HG03196 (cell line): Measurements from ENCODE around the gene GHR.
"Not testable (repeated sequence)": the region's sequence is repeated elsewhere in the genome, so short reads cannot be mapped to it uniquely, and the experiment has no call there.

Source experiments
- ATAC-seq: cut with Tn5 transposase; IDR thresholded peaks from one replicate; pipeline ENCODE4 v1.9.1; 2021; ENCODE audit not compliant: unreplicated experiment

GHR gene

DNA sequence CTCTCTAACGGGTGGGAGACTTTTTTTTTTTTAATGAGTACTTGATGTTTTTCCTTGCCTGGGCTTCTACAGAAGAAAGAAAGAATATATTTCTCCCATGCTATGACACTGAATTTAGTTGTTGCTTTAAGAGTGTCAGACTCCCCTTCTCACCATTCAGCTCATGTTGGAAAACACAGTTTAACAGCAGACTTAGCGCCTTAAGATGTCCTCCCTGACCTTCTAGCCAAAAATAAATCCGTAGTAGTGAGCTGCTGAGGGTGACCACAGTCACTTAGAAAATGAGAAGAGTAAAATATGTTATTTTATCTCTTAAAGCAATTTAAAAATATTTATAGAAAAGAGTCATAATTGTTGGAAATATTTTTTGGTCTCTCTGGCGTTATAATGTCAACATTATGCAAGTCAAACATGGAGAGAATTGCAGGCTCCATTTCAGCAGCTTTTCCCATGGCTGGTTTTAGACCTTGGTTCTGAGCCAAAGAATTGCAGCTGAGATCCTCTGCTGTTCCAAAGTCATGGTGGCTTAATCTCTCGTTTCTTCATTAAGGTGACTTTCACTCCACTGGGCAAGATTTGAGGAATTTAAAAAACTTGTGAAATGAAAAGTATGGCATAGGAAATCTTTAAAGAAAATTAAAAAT is 143.5 kb downstream of the GHR start:
- no peak for ATAC-seq

DNA sequence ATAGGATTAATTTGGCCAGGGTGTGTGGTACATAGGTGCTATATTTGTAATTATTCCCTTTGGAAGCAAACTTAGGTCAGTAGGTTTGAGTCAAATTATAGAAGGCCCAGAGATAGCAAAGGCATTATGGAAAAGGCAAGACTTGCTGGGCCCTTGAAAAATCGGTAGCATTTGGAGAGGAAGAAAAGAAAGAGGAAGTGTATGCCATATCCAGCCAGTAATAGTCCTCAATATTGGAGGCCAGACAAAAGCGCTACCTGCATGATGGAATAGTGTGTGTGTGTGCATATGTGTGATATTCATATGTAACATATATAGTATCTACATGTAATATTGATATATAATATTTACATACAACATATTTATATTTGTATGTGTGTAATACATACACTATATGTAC is 146.1 kb downstream of the GHR start:
- ATAC-seq, result no peak

DNA sequence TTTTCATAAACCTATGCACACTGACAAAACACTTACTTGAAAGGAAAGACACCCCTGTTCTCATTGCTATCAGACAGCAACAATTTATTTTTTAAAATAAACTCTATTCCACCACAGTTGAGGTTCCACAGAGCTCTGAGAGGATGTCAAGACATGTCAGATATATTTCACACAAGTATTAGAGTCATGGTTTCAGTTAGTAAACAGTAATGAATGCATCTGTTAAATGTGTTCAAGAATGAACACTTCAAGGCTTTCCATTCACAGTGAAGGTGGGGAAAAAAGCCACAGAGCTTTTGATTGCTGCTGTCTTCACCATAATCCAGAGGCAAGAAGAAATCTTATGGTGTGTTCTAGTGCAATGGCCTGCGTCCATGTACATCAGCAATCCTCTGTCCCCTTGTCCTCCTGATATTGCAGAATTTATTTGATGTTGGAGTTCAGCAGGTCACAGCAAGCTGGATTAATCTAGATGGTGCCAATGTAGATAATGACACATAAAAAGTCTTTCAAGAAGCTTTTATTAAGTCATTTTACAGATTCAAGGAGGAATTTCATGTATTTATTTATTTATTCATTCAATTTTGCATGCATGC is 146.8 kb downstream of the GHR start:
- ATAC-seq, result no peak

DNA sequence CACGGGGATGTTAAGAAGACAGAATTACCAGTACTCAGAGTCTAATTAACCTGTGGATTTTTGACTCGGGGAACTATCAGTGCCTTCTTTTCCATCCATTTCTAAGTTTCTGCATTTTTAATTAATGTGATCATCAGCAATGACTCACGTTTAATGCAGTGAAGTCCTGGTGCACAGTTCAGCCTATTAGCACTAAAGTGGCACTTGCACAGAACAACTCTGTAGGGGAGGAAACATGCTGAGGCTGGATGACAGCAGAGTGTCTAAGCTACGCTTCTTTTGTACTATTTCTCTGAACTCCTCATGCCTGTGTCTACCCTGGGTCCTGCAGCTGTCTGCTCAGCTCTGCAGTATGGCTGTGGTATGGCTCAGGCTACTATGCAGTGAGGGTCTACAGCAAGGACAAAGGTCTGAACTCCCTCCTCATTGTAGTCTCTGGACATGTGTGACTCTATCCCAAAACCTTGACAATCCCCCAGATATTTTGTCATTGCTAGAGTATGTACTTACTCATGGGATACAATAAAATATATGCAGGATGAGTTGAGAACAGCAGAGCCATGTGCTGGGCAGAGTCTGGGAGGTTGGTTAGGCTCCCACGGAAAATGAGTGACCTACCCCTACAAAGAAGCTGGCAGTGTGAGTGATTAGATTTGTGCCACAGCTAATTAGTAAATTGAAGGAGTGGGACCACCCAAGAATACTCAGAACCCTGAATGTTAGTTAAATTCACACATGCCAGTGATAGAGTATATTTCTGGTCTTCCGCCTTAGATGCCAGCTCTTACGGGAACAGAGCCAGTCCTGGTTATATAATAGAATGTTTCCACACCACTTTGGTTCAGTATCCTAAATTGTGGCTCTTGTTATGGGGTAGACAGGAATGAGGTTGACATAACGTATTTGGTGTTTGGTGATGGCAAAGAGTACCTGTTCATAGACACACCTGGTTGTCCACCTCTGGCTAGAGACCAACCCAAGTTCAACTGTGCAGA is 148.0 kb downstream of the GHR start:
- no peak for ATAC-seq

DNA sequence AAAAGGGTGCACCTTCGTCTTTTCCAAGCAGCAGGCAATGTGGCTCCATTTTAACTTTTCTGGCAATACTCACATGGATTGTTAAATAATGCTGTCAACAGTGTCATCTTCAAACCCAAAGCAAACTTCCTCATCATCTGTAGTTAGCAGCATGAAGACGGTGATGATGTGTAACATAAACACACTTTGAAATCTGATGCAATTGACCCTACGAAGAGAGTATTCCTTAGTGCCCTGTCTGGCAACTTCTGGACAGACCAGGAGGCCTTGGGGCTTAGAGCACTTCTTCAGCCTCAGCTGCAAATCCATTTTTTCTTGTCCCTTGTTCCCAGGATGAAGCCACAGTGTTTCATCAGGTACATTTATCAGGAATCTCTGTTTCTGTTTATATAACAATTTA is 149.1 kb downstream of the GHR start:
- ATAC-seq, result no peak

DNA sequence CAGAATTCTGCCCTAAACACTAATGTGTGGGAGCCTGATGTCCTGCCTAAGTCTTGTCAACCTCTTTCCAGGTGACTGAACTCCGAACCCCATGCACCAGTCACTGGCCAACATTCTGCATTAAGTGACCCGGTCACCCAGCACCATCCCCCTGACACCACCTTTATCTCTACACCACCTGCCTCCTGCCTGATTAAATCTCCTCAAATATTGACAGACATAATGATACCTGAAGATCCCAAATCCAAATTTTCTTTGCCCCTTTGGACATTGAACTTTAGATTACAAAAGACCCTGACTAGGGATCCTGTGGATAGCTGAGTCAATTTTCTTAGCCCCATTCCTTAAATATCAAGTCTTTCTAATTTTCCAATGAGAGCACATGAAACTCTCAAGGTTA is 150.1 kb downstream of the GHR start:
- ATAC-seq, result no peak

DNA sequence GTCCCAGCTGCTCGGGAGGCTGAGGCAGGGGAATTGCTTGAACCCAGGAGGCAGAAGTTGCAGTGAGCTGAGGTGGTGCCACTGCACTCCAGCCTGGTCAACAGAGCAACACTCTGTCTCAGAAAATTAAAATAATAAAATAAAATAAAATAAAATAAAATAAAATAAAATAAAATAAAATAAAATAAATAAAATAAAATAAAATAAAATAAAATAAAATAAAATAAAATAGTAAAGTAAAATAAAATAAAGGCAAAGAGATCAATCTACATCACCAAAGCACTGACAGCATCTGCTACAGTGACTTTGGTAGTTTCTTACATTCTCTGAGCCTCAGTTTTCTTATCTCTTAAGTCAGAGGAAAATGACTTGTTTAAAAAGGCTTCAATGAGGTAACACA is 152.7 kb downstream of the GHR start:
- ATAC-seq, result not testable (repeated sequence)

DNA sequence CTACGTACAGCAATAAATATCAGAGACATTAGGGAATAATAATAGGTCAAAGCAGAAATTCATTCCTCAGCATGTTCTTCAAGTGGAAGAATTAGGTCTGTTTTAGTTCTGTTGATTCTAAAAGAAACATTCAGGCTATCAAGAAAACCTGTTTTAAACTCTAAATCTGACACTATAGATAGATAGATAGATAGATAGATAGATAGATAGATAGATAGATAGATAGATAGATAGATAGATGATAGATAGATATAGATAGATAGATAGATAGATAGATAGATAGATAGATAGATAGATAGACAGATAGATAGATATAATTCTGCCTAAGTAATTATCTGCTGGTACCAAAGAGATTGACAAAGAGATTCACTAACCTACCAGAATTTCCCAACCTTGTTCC is 155.7 kb downstream of the GHR start:
- not testable (repeated sequence) for ATAC-seq

DNA sequence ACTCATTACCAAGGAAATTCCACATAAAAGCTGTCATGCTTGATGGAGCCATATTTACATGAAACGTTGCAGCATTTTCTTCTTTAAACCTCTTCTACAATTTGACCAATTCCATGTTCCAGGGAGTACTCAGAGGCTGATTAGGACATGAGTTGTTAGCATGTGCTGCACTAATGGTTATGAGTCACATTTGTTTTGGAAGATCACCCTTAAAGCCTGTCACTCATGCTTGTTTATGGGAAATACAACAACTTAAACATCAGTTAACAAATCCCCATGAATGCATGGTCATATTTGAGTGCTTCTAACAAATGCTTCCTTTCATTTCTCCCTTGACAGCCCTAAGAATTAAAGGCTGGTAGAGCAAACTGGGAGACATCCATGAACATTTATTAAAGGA is 156.1 kb downstream of the GHR start:
- no peak for ATAC-seq

DNA sequence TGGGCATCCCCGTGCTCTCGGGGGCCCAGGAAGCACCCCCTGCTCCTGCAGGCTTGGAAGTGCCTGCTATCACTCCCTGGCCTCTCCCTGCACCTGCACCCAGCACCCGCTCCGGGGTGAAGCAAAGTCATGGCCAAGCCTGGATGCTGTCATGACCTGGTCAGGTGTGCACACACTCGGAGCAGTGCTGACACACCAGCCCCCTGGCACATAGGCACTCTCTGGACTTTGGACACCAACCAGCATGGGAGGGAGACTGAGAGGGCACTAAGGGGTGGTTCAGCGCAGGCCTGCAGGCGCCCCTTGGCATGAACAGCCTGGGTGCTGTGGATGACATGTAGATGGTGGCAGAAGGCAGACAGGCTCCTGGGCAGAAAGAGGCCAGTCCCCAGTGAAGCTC is 158.6 kb downstream of the GHR start:
- no peak for ATAC-seq

DNA sequence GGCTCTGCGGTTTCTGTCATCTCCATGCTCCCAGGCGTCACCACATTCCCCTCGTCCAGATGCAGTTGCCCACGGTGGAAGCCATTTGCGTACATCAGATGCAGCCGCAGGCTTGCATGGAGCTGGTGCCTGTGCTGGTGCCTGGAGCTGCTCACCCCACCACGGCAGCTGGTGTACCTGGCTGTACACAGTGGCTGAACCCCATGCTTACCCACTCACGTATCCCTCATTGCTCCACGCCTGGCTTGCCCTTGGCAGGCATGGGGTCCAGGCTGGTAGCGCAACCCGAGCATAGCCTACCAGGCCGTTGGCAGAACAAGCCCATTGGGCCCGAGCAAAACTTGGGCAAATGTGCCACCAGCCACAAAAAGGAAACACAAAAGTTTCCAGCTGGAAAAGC is 159.5 kb downstream of the GHR start:
- no peak for ATAC-seq

DNA sequence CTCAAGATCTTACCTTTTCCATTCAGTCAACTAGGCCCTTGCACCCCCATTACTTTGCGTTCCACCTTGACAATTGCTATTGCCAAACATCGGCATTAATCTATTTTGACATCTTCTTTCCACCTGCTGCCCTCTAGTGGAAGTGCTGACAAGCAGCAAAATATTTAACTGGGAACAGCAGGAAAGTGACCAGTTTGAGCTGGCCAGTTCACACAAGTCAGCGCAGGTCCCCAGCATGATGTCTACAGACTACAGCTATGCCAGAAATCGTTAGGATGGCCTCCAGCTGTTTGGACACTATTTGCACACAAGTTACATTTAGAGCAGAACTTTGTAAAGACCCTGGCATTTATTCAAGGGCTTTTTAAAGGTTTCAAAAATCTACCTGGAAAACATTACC is 160.1 kb downstream of the GHR start:
- ATAC-seq, result no peak

DNA sequence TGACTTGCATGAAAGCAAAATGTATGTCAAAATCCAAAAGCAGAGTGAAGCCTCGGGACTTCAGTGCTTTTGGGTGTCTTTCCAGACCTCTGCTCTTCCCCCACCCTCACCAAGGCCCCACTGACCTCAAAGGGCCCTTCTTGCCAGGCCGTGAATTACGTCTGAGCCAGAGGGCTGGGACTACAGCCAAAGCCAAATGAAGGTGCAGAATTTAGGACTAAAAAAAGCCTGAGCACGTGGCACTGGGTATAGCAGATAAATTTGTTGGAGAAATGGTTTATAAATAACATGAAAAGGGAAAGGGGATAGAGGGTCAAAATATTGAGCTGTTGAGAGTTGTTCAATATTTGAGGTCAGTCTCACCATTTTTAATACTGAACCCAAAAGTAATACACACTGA is 163.4 kb downstream of the GHR start:
- ATAC-seq, result no peak

DNA sequence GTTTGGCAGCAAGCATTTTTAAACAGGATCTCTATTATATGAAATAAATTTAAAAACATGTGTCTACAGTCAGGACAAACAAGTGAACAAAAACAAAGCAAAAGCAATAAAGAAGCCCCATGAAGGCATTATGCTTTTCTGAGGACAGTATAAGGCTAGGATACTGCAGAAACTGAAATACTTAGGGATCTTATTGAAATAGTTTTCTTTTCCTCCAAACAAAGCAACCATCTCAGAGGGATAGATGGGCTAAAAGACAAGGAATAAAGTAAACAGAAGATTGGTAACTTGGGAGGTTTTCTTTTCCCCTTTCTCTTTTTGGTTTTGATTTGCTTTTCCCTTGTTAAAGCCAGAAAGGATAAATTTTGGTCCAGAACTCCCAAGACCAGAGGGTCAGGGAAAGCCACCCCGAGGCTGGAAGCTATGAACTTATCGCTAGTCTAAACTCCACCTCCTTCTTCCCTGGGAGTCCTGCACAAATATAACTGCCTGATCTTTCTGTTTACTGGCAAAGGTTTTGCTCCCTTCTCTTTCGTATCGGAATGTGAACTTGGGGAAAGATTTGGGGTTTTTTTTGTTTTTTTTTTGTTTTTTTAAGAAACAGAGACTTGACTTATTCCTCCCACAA is 164.0 kb downstream of the GHR start:
- no peak for ATAC-seq

DNA sequence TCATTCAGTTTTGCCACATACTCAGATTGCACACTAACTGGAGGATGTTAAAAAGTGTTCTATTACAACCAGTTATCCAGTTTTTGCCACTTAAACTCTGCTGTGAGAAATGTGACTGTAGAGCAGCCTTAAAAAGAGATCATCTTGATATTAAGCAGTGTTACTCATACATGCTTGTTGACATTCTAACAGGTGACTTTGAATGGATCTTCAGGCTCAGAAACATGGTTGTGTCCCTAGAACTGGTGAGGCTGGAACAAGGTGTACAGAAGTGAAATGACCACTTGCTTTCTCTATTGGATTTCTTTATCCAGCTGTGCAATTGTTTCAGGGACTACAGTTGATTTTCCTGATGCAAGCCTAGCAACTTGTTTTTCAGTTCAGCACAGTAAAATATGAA is 167.3 kb downstream of the GHR start:
- ATAC-seq, result no peak

DNA sequence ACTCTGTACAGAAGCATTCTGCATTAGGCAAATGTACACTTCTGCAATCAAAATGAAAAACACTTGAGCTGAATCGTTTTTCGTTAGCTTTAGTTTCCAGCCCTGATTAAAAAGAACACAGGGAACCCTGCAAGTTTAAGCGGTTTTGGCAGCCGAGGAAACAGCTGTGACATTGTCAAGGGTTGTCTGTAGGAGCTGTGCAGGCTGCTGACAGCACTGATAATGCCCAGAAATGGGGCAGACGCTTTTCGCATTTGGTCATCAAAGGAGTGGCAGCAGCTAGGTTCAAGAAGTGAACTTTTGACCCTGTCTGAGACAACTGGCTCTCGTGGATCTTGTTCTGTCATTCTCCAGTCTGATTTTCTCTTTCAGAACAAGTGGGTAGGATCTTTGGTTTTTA is 167.8 kb downstream of the GHR start:
- no peak for ATAC-seq

DNA sequence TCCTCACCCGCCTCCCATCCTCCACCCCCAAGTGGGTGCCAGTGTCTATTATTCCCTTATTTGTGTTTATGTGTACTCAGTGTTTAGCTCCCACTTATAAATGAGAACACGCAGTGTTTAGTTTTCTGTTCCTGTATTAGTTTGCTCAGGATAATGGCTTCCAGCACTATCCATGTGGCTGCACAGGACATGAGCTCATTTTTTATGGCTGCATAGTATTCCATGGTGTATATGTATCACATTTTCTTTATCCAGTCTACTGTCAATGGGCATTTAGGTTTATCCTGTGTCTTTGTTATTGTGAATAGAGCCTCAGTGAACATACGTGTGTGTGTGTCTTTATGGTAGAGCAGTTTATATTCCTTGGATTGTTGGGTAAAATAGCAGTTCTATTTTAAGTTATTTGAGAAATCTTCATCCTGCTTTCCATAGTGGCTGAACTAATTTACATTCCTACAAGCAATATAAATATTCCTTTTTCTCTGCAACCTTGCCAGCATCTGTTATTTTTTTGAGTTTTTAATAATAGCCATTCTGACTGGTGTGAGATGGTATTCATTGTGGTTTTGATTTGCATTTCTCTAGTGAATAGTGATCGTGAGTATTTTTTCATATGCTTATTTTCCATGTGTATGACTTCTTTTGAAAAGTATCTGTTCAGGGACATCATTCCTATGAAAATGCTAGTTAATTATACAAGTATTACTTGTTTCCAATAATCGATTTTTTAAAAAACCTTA is 169.3 kb downstream of the GHR start:
- no peak for ATAC-seq

DNA sequence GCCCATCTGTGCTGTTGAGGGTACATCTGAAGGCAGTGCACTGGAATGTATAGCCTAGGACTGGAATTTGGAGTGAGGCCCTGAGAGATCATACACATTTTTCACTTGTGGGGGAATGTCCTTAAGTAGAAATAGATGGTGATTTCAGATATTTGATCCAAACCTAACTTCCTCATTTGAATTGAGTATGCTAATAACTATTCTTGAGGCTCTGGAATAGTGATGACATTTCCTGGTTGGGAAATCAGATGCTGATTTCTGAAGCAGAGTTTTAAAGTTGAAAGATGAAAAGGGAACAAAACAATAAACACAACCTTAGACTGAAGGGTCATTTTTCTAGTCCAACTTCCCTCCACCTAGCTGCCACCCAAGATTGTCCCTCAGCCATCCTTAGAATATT is 170.4 kb downstream of the GHR start:
- ATAC-seq, result no peak

DNA sequence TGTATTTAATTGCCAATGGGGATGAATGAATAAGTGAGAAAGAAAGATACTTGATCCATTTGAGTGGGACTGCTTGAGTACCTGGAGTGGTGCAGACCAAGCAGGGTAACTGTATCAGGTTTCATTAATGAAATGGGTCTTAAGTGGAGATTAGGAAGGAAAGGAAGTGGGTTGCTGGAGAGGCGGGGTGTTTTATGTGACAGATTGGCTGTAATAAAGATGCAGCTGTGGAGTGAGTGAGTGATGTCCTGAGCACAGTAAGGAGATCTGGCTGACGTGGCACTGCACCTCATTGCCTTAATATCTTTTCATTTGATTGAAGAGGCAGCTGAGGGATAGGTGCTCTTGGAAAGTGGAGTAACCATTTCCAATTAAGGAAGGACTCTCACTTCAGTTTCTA is 172.4 kb downstream of the GHR start:
- ATAC-seq, result no peak

DNA sequence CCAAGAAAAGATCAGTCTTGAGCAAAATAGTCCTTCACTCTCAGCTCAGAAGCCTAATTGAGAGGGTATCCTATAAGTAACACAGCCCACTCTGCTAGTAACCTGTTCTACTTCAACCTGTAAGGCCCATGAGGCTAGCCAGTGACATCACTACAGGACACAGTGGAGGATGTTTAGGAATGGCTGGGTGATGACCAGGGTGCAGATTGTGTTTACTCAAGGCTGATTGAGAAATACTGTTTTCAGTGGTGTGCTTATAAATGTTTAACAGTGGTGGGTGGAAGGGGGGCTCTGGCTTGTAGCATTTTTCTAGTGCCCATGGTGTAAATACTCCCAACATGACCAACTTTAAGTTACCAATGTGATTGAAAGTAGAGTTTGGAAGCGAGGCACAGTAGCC is 173.6 kb downstream of the GHR start:
- no peak for ATAC-seq
